Stimulated activated CD8-positive, alpha-beta memory T cell treated with anti-CD3 and anti-CD28 coated beads, Interleukin-12 subunit alpha, Interleukin-12 subunit beta, amount 100 ng/mL, for 24 hours (primary cell): ENCODE results near the gene ADD1.

ENCODE experiments used
- DNase-seq: peaks from one replicate; pipeline ENCODE4 v3.0.0-alpha.2; 2020; ENCODE audit errors: extremely low read depth

ADD1 gene

GRCh38 chr4:2843263-2843940, at the start of gene ADD1:
ADD1 (plus strand) TSS chr4:2843844; CDS start chr4:2875916, 32,072 bp downstream.
- peak; percentile 78 for DNase-seq

- no peak for DNase-seq
Measured at GRCh38 chr4:2794486-2795299, 49.0 kb upstream of the ADD1 start.

GRCh38 chr4:2795300-2795892, 48.2 kb upstream of the ADD1 start:
- DNase-seq: no peak

GRCh38 chr4:2795893-2796848, 47.5 kb upstream of the ADD1 start:
- no peak for DNase-seq

- DNase-seq: no peak
Measured at GRCh38 chr4:2796849-2797544, 46.6 kb upstream of the ADD1 start.

GRCh38 chr4:2797545-2798305, 45.9 kb upstream of the ADD1 start:
- no peak for DNase-seq

- DNase-seq: no peak
Measured at GRCh38 chr4:2798399-2799223, 45.0 kb upstream of the ADD1 start.

GRCh38 chr4:2799224-2799911, 44.3 kb upstream of the ADD1 start:
- no peak for DNase-seq

- no peak for DNase-seq
Measured at GRCh38 chr4:2799971-2800690, 43.5 kb upstream of the ADD1 start.

GRCh38 chr4:2800691-2801596, 42.7 kb upstream of the ADD1 start:
- no peak for DNase-seq

- DNase-seq: no peak
Measured at GRCh38 chr4:2802618-2803531, 40.8 kb upstream of the ADD1 start.

- DNase-seq: no peak
Measured at GRCh38 chr4:2803624-2804448, 39.8 kb upstream of the ADD1 start.

- no peak for DNase-seq
Measured at GRCh38 chr4:2804449-2804972, 39.1 kb upstream of the ADD1 start.

- DNase-seq: no peak
Measured at GRCh38 chr4:2804973-2805501, 38.6 kb upstream of the ADD1 start.
